Kidney (tissue), 14 donors: ENCODE data around the gene ANKDD1B. TPM values are rescaled to one million over a fixed set of nuclear protein-coding genes. Genes with fewer than 3 reads are reported as not detected.

Source experiments
- DNase-seq, 5 donors: peaks; one replicate each; pipeline ENCODE4 v3.0.0-alpha.2; 2013 to 2020
- FAIRE-seq: peaks from 2 replicates; lab custom pipeline; 2012; peaks lifted over from hg19 to GRCh38; lab: Jason Lieb, UNC
- H3K27ac ChIP-seq, 2 donors: one replicate each; pipeline ENCODE4 v1.7.0; 2013; ENCODE audit warnings: low read depth in 2 of 2, low read length in 2 of 2, inconsistent platforms in 1 of 2
- H3K27me3 ChIP-seq: one replicate; pipeline ENCODE4 v1.7.1; 2013; ENCODE audit warnings: low read length, inconsistent platforms; ENCODE audit not compliant: control insufficient read depth, insufficient read depth
- H3K36me3 ChIP-seq, 3 donors: one replicate each; pipeline versions ENCODE4 v1.7.0 to v1.7.1; 2013; ENCODE audit warnings: low read length in 3 of 3, control low read depth in 1 of 3, inconsistent platforms in 1 of 3; ENCODE audit not compliant: insufficient read depth in 3 of 3, control insufficient read depth in 2 of 3
- H3K4me1 ChIP-seq, 3 donors: one replicate each; pipeline versions ENCODE4 v1.7.0 to v1.7.1; 2013; ENCODE audit warnings: low read length in 3 of 3, inconsistent platforms in 1 of 3, low read depth in 1 of 3; ENCODE audit not compliant: control insufficient read depth in 2 of 3, insufficient read depth in 2 of 3
- H3K4me3 ChIP-seq, 3 donors: one replicate each; pipeline versions ENCODE4 v1.7.0 to v1.8.1; 2013; ENCODE audit warnings: low read length in 3 of 3, control low read depth in 1 of 3, inconsistent platforms in 1 of 3
- H3K9ac ChIP-seq, 3 donors: one replicate each; pipeline versions ENCODE4 v1.7.0 to v1.7.1; 2013; ENCODE audit warnings: low read length in 3 of 3, control low read depth in 1 of 3, inconsistent platforms in 1 of 3
- H3K9me3 ChIP-seq, 3 donors: one replicate each; pipeline versions ENCODE4 v1.7.0 to v1.7.1; 2013; ENCODE audit warnings: low read length in 3 of 3, control low read depth in 1 of 3, inconsistent platforms in 1 of 3; ENCODE audit not compliant: control insufficient read depth in 2 of 3, insufficient read depth in 1 of 3
- CTCF ChIP-seq: IDR thresholded peaks from 3 replicates; pipeline ENCODE4 v1.5.1; 2012; ENCODE audit warnings: mild to moderate bottlenecking, moderate library complexity, borderline replicate concordance; ENCODE audit not compliant: insufficient read depth; ENCODE audit errors: extremely low read depth
- intact Hi-C: fragments of 100-400 bp; cut with DNase I; formaldehyde crosslinking; loops from one replicate; pipeline ENCODE4 v1.11.1; 2022
- polyA plus RNA-seq: library from polyadenylated mRNA; stranded (reverse); fragments of 350-450 nt; fragmentation: Illumina TruSeq; extraction: RNeasy Lipid Tissue Mini Kit (QIAGEN cat#74804); gene quantifications from one replicate; pipeline ENCODE4 v1.2.3, GENCODE V29; 2014; ENCODE audit warnings: low read depth, low replicate concordance; ENCODE audit not compliant: insufficient read depth
- total RNA-seq: library from RNA; stranded (reverse); fragmentation: NEBNext Ultra II Directional; extraction: Animal tissue kit (Norgen Biotek cat#: 25700); gene quantifications from one replicate; pipeline ENCODE4 v1.2.1, GENCODE V29; 2021
- donor health status: control.
- donor health status: control.
- donor health status: control.
- donor health status: control.
- donor health status: control.
- donor health status: DM: yes; HTN: yes; CAD: no.
- donor health status: Normal renal cell carcinoma (clear cell type).

ANKDD1B gene
- total and polyA plus RNA-seq, 2 donors from 2014 or later = 2.3 to 3.1 TPM

GRCh38 chr5:75612901-75613300 is 1.6 kb downstream of the ANKDD1B start:
- intact Hi-C loops = no loop called here
- no peak for TF ChIP-seq CTCF
- FAIRE-seq (no peak), DNase-seq (no peak)
- H3K36me3 ChIP-seq = no peaks in the 10 kb centered on the region
- H3K4me3 ChIP-seq = no peak overlapping the region
- no peaks in the 10 kb centered on the region for H3K27me3 ChIP-seq
- peaks cover 0 to 2% (median 0%) of the 10 kb centered on the region in 3 donors for H3K4me1 ChIP-seq
- H3K9ac ChIP-seq = no peak overlapping the region
- H3K9me3 ChIP-seq = no peaks in the 10 kb centered on the region
- no peak overlapping the region for H3K27ac ChIP-seq

GRCh38 chr5:75614176-75614575 is 2.9 kb downstream of the ANKDD1B start:
- no peak for FAIRE-seq
- H3K4me1 ChIP-seq = peaks cover 0 to 2% (median 0%) of the 10 kb centered on the region in 3 donors
- no peak overlapping the region for H3K4me3 ChIP-seq
- H3K9me3 ChIP-seq = no peaks in the 10 kb centered on the region
- DNase-seq = no peak
- TF ChIP-seq CTCF = no peak
- no peak overlapping the region for H3K9ac ChIP-seq
- no peaks in the 10 kb centered on the region for H3K27me3 ChIP-seq
- H3K36me3 ChIP-seq = no peaks in the 10 kb centered on the region
- H3K27ac ChIP-seq = no peak overlapping the region
- intact Hi-C loops = no loop called here

- DNase-seq (peak in 2 of 5 donors; percentile 22 to 85), FAIRE-seq (no peak)
- H3K4me3 ChIP-seq = no peak overlapping the region
- intact Hi-C loops = no loop called here
- no peak overlapping the region for H3K9ac ChIP-seq
- H3K27ac ChIP-seq = no peak overlapping the region
- no peaks in the 10 kb centered on the region for H3K36me3 ChIP-seq
- no peaks in the 10 kb centered on the region for H3K9me3 ChIP-seq
- no peak for TF ChIP-seq CTCF
- no peaks in the 10 kb centered on the region for H3K27me3 ChIP-seq
- H3K4me1 ChIP-seq = peaks cover 0 to 2% (median 0%) of the 10 kb centered on the region in 3 donors
Measured at GRCh38 chr5:75616371-75616881, 5.2 kb downstream of the ANKDD1B start.

- H3K4me3 ChIP-seq = no peak overlapping the region
- intact Hi-C loops = no loop called here
- FAIRE-seq (no peak), DNase-seq (peak in 2 of 5 donors; percentile 51 to 63)
- TF ChIP-seq CTCF = no peak
- H3K27ac ChIP-seq = no peak overlapping the region
- H3K36me3 ChIP-seq = no peaks in the 10 kb centered on the region
- H3K9ac ChIP-seq = no peak overlapping the region
- peaks cover 0 to 2% (median 0%) of the 10 kb centered on the region in 3 donors for H3K4me1 ChIP-seq
- no peaks in the 10 kb centered on the region for H3K27me3 ChIP-seq
- H3K9me3 ChIP-seq = no peaks in the 10 kb centered on the region
Measured at GRCh38 chr5:75616971-75617621, 5.8 kb downstream of the ANKDD1B start.
